GM12892 (cell line): Measurements from ENCODE around the gene GPNMB. TPM values are rescaled to one million over a fixed set of nuclear protein-coding genes. Genes with fewer than 3 reads are reported as not detected.
"Not testable (repeated sequence)": the region's sequence is repeated elsewhere in the genome, so short reads cannot be mapped to it uniquely, and the experiment has no call there.

Experiments used
- DNase-seq: peaks from one replicate; pipeline ENCODE4 v3.0.0; 2011; ENCODE audit not compliant: insufficient read length
- FAIRE-seq: peaks from 2 replicates; lab custom pipeline; 2011; peaks lifted over from hg19 to GRCh38; lab: Jason Lieb, UNC
- POLR2A ChIP-seq: IDR thresholded peaks from 2 replicates; pipeline ENCODE4 v1.6.1; 2011; ENCODE audit warnings: low read depth, low read length, control low read depth
- POLR2AphosphoS5 ChIP-seq: IDR thresholded peaks from 2 replicates; pipeline ENCODE4 v1.6.1; 2011; ENCODE audit warnings: low read depth, low read length, control low read depth
- TAF1 ChIP-seq: IDR thresholded peaks from 2 replicates; pipeline ENCODE4 v1.6.1; 2011; ENCODE audit warnings: low read depth, mild to moderate bottlenecking, control low read depth, low read length, borderline replicate concordance
- polyA plus RNA-seq: library from polyadenylated mRNA; unstranded; fragments of >200 nt; gene quantifications from one replicate; pipeline ENCODE4 v1.2.1, GENCODE V29; 2012; ENCODE audit warnings: missing spikeins, inconsistent platforms; ENCODE audit not compliant: missing spikeins

GPNMB gene
- polyA plus RNA-seq: 6.9 TPM

DNA sequence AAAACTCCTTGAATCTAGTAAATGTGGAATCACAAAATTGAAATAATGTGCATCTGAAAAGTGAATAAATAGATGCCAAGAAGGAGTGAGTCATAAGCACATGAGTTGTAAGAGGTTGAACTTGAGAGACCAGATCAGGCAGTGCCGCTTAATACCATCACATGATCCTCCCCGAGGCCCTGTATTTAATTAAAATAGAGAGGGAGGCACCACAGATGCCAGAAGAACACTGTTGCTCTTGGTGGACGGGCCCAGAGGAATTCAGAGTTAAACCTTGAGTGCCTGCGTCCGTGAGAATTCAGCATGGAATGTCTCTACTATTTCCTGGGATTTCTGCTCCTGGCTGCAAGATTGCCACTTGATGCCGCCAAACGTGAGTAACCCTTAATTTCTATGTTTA is at the start of gene GPNMB:
Gene GPNMB (plus strand): TSS at position 221 of the 400 bp plus-strand sequence. CDS start 83 bp downstream, at position 304.
- DNase-seq: no peak
- TF ChIP-seq POLR2A (no peak), TAF1 (no peak), POLR2AphosphoS5 (no peak)
- FAIRE-seq: no peak

DNA sequence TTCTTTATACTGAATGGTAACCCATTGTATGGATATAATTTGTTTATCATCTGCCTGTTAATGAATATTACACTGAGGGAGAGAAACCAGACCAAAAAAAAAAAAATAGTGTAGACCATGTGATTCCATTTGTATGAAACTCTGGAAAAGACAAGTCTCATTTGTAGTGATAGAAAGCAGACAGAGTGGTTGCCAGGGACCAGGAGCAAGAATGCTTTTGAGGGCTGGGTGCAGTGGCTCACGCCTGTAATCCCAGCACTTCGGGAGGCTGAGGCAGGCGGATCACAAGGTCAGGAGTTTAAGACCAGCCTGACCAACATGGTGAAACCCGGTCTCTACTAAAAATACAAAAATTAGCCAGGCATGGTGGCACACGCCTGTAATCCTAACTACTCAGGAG is 48.8 kb upstream of the GPNMB start:
- DNase-seq, FAIRE-seq: not testable (repeated sequence)

DNA sequence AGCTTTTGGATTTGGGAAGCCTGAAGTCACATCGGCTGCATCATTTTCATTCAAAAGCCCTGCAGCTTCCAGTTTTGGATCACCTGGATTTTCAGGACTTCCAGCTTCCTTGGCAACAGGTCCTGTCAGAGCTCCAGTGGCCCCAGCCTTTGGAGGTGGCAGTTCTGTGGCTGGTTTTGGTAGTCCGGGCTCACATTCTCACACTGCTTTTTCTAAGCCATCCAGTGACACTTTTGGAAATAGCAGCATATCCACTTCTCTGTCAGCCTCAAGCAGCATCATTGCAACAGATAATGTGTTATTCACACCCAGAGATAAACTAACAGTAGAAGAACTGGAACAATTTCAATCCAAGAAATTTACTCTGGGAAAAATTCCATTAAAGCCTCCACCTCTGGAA is 46.2 kb upstream of the GPNMB start:
- TF ChIP-seq POLR2AphosphoS5 (no peak), POLR2A (no peak), TAF1 (no peak)
- DNase-seq: no peak
- no peak for FAIRE-seq

DNA sequence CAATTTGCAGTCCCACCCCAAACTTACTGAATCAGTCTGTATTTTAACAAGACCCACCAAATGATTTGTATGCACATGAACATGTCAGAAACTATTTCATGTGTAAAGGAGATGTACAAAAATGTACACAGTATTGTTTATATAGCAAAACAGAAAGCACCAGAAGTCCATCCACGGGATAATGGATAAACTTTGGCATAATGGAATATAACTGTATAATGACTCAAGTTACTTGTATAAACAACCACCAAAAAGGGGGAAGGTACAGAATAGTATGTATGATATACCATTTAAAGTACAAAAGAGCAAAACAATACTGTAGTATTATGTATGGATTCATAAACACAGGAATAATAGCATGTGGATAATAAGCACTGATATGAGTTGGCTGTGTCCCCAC is 42.3 kb upstream of the GPNMB start:
- FAIRE-seq (no peak), DNase-seq (no peak)
- TF ChIP-seq POLR2AphosphoS5 (no peak), TAF1 (no peak), POLR2A (no peak)

DNA sequence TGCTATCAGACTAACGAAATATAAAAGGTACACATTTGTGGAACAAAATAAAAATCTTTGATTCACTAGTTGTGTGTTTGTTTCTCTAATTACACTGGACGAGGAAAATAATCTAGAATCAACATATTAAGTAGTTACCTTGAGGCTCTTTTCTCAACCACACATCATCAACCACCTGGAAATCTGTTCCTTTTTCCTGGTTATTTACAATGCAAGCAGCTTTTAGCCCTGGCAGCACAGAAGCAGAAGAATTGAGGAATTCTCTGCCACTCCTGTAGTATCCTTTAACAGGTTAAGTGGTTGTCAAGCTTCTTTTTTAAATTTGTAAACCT is 41.0 kb upstream of the GPNMB start:
- DNase-seq: no peak
- TF ChIP-seq TAF1 (no peak), POLR2AphosphoS5 (no peak), POLR2A (no peak)
- no peak for FAIRE-seq

DNA sequence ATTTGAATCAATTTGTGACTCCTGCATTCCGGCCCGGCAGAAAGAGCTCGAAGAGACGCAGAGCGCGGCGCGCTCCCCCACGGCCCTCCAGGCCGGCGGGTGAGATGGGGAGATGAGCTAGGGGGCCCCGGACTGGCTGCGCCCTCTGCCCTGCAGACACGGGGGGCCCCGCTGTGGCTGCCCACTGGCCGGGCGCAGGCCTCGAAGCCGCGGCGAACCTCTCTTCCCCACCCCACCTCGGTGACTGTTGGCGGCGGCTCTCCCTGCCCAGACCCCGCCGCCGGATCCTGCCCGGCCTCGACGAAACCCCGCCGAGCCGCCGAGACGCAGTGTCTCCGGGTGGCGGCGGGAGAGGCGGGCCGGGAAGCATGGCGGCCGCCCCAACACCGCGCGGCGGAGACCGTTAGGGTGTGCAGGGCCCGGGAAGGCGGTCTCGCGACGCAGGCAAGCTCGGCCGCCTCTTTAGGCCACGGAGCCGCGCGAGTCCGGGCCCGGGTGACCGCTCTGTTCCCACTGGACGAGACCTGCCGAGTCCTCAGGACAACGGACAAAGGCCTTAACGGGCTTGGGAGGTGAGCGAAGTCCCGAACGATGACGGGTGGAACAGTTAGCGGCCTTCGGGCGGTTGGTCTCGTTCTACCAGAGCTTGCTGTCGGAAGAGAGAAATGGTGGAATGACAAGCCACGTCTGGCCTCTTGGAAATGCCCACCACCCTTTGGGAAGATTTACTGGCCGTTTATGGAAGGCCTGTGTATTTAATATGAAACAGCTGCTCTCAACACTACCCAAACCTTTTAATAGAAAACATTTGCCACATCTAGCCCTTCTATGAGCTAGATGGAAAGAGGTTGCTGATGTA is 40.4 kb upstream of the GPNMB start:
- no peak for DNase-seq
- TF ChIP-seq POLR2A (no peak), TAF1 (no peak), POLR2AphosphoS5 (no peak)
- no peak for FAIRE-seq

DNA sequence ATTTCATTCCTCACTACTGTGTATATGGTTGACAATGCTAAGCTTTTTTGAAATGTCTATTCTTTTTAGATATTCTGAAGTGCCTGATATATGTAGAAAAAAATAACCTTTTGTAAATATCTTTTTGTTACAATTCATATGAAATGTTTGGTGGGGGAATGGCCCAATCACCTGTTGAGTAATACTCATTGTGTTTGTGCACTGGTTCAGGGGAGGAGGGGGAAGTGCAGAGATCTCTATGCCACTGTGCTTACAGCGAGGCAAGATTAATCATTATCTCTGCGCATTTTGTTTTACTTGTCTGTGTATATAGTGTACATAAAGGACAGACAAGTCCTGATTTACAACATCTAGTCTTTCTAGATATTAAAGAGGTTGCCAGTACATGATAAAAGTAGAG is 39.6 kb upstream of the GPNMB start:
- DNase-seq: no peak
- no peak for TF ChIP-seq POLR2A
- no peak for TF ChIP-seq POLR2AphosphoS5
- TF ChIP-seq TAF1: no peak
- no peak for FAIRE-seq

DNA sequence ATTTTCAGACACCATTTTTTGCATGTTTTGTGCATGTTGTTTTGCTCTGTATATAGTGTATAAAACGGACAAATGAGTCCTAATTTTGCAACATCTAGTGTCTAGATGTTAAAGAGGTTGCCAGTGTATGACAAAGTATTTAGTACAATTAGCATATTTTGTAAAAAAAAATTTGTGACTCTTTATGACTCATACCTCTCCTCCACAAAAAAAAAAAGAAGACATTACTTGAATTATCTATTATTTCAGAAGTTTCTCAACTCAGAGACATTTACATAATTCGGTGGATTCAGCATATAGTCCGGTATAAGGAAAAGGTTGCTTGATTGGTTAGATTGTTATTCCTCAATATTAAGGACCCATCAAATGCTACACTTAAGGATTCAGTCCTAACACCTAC is 38.7 kb upstream of the GPNMB start:
- FAIRE-seq (no peak), DNase-seq (no peak)
- no peak for TF ChIP-seq TAF1
- no peak for TF ChIP-seq POLR2AphosphoS5
- TF ChIP-seq POLR2A: no peak

DNA sequence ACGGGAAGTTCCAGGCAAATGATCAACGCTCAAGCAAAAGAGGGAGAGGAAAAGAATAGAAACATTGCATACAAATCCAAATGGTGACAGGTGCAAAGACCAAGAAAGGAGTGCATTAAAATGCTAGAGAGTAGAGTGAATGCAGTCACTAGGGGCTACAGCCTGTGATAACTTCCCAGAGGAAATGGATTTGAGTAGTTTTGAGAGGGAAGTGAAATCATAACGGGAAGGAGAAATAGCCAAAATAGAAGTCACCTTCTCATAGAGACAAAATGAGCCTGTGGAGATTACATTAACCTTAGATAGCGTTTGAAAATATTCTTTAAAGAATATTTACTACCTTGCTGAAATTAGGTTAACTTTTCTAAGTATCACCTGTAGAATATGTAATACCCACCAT is 38.3 kb upstream of the GPNMB start:
- FAIRE-seq (no peak), DNase-seq (no peak)
- TF ChIP-seq POLR2AphosphoS5 (no peak), TAF1 (no peak), POLR2A (no peak)

DNA sequence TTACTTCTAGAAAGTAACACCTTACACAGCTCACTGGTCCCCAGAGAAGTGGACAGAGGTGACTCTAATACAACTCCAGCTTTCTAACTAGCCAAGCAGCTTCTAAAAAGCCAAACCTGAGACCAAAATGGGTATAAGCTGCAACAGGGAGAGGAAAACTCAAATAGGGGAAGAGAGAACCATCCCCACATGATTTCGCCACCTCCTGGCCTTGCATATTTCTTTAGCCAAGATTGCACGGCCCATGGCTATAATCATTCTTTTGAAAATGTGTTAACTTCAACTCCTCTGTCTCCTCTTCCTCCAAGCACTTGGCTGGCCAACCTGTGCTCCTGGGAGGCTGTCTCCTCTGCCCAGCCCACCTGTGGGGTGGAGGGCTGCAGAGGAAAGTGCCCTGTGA is 36.1 kb upstream of the GPNMB start:
- DNase-seq (no peak), FAIRE-seq (no peak)
- TF ChIP-seq POLR2AphosphoS5 (no peak), POLR2A (no peak), TAF1 (no peak)

DNA sequence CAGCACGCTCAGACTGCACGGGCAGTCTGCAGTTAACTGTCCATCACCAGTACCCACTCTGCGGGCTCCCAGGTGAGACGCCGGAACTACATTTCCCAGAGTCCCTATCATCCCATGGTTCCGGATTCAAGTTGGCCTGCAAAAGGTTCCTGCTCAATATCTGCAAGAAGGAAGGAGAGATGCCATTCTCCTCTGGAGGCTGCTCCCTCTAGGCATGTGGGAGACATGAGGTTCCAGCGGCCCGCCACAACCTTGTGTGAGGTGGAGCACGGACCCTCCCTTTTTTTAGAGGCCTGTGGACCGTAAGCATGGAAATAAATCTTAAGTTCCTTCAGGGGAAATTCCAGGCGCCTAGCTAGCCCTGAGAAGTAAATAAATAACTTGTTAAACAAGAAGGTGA is 35.0 kb upstream of the GPNMB start:
- no peak for TF ChIP-seq TAF1
- no peak for TF ChIP-seq POLR2A
- TF ChIP-seq POLR2AphosphoS5: no peak
- FAIRE-seq: no peak

DNA sequence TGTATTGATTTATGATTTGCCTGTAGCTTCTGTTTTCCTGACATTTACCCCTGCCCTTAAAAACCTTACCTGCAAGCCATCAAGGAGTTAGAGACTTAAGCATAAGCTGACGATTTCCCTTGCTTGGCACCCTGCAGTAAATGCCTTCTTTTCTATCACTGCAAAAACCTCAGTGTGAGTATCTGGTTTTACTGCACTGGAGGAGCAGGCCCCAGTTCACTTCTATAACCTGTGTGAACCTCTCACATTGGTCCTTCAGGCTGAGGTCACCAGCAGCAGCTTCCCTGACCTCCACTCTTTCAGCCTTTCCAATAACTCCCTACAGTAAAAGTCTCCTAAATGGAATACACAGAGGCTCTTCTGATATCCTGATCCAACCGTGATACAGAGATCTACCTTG is 34.2 kb upstream of the GPNMB start:
- no peak for FAIRE-seq
- DNase-seq: no peak
- TF ChIP-seq TAF1: no peak
- TF ChIP-seq POLR2A: no peak

More for the DNA sequence above, 35.0 kb upstream of the GPNMB start:
- no peak for DNase-seq
